NCI-H2171 treated with DMSO at 0.1 percent for 48 hours (cell line): ENCODE results near the gene UMODL1.
A peak's percentile ranks its signal among the peaks of the same experiment; 100 is the strongest.
"Not testable (repeated sequence)": the region's sequence is repeated elsewhere in the genome, so short reads cannot be mapped to it uniquely, and the experiment has no call there.

Experiments
- DNase-seq: peaks from one replicate; lab custom pipeline; 2025; lab: John Stamatoyannopoulos, UW

The UMODL1 gene

GRCh38 chr21:42112857-42113256, 41.7 kb downstream of the UMODL1 start:
- DNase-seq = no peak

- DNase-seq = no peak
Measured at GRCh38 chr21:42113926-42114409, 42.9 kb downstream of the UMODL1 start.

DNA sequence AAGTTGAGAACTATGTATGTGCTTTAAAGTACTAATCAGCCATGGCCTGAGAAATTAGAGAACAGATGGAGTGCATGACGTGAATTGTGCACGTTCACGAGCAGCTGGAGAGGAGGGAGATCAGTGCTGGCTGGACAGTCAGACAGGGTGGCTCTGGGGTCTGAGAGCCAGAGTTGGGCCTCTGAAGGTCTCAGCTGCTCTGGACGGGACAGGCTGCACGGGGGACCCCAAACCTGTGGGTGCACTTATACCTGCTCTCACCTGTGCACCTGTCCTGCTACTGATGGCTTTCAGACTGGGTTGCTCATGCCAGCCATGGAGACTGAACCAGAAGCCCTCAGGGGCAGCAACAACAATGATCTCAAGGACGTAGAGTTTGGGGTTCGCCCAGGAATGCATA, 43.5 kb downstream of the UMODL1 start:
- no peak for DNase-seq

GRCh38 chr21:42115136-42115683, 44.1 kb downstream of the UMODL1 start:
- no peak for DNase-seq

DNA sequence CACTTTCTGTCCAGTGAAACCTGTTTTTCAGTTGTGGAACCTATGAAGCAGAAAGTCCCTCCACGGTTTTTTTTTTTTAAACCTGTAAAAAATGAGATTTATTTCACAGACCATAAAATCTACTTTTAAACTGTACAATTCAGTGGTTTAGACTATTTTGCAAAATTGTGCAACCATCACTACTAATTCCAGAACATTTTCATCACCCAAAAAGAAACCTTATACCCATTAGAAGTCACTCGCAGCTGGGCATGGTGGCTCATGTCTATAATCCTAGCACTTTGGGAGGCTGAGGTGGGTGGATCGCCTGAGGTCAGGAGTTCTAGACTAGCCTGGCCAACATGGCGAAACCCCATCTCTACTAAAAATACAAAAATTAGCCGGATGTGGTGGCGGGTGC, 45.4 kb downstream of the UMODL1 start:
- not testable (repeated sequence) for DNase-seq

DNA sequence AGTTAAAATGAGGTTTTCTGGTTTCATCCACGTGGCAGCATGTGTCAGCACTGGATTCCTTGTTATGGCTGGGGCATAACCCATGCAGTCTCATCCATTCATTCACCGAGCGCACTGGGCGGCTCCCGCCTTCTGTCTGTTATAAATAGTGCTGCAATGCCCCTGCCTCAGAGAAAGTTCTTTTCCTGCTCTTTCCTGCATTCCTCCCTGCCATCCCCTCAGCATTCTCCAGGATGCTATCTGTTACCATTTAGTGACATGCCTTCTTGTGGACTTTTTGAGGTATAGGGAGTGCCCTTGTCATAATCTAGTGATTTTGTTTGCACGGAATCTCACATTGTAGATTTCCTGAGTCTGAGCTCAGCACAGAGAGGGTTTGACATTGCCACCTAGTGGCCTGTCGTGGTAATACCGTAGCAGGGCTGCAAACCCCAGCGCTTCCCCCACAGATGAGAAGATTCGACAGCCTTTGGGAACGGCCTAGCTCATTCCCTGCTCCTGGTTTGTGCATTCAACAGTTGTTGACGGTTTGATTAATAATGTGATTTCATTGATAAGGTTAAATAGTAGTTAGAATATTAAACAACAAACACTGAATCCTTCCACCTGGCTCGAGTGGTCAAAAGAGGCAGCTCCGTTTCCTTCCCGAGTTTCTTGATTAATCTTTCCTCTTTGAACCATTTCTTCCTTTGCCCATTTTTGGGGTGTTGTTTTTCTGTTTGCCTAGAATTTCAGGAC, 46.3 kb downstream of the UMODL1 start:
- peak; percentile 70 for DNase-seq

GRCh38 chr21:42117967-42118780, 47.1 kb downstream of the UMODL1 start:
- no peak for DNase-seq

DNA sequence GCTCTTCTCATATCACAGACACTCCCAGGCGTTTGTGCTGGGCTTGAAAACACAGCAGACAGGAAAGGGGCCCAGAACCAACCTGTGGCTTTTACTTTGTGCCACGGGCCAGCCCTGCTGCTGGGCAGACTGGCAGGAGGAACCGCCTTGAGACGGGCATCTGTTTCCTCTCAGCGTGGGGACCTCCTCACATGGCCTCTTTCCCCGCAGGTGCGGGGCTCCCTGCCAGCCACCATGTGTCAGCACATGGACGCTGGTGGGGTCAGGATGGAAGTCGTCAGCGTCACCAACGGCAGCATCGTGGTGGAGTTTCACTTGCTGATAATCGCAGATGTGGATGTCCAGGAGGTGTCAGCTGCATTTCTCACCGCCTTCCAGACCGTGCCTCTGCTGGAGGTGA, 47.8 kb downstream of the UMODL1 start:
- DNase-seq = no peak

DNA sequence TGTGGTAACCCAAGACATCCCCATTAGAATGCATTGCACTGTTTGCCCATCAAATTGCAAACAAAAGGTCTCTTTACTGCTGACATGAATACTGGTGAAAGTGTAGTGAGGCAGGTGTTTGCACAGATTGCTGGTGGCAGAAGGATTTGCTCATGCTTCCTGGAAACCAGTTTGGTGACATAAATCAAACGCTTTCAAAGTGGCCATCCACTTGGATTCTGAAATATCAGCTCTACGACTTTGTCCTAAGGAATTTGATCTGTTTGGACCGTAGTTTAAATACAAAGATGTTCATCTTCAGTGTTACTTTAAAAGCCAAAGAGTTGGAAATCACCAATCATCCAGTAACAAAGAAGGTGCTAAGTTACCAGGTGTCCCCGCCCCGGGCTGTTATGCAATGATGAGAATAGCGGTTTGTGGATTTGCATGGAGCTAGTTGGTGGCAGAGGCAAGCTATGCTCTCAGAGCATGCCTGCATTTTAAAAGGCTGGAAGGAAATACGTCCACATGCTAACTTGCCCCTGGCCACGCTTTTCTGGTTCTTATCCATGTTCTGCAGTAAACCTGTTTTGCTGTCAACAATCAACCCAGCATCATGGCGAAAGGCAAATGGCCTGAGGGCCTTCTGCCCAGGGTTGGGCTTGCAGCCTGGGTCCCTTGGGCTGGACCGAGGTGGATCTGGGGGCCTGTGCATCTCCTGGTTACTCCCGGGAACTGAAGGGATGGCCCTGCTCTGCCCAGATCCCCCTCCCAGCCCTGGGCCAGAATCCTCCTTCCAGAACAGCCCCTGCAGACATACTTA, 49.2 kb downstream of the UMODL1 start:
- DNase-seq = peak; percentile 90

- no peak for DNase-seq
Measured at GRCh38 chr21:42120903-42121535, 49.9 kb downstream of the UMODL1 start.

- no peak for DNase-seq
Measured at GRCh38 chr21:42121794-42122193, 50.7 kb downstream of the UMODL1 start.

GRCh38 chr21:42122398-42122797, 51.3 kb downstream of the UMODL1 start:
- DNase-seq = no peak

DNA sequence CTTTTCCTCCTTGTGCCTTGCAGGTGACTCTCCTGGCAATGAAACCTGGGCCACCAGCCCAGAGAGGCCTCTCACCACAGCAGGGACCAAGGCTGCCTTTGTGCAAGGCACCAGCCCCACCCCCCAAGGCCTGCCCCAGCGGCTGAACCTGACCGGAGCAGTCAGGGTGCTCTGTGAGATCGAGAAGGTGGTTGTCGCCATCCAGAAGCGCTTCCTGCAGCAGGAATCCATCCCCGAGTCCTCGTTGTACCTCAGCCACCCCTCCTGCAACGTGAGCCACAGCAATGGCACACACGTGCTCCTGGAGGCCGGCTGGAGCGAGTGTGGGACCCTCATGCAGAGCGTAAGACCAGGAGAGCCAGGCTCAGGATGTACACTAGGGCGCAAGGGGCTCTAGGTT, 51.7 kb downstream of the UMODL1 start:
- DNase-seq = no peak

DNA sequence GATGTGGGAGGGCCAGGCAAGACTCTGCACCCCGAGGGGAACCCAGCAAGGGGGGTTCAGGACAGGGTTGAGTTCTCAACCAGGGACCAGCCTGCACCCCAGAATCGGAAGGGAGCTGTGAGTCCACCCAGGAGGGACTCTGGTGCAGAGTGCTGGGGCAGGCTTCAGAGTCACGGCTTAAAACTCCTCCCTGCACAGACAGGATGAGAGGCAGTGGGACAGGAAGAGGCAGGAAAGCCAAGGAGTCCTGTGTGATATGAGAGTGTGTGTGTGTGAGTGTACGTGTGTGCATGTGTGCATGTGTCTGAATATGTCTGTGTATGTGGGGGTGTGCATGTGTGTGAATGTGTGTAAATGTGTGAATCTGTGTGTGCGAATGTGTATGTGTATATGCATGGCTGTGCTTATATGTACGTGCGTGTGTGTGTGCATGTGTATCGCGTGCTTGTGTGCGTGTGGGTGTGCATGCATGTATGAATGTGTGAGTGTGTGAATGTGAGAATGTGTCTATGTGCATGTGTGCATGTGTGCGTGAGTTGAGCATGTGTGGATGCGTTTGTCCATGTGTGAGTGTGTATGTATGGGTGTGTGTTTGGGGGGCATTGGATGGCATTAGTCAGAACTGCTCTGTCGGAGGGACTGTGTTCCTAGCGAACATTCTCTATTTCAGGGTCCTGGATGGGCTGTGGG, 52.2 kb downstream of the UMODL1 start:
- DNase-seq = no peak

GRCh38 chr21:42124081-42124480, 53.0 kb downstream of the UMODL1 start:
- DNase-seq = no peak

- DNase-seq = no peak
Measured at GRCh38 chr21:42124826-42125570, 53.9 kb downstream of the UMODL1 start.

DNA sequence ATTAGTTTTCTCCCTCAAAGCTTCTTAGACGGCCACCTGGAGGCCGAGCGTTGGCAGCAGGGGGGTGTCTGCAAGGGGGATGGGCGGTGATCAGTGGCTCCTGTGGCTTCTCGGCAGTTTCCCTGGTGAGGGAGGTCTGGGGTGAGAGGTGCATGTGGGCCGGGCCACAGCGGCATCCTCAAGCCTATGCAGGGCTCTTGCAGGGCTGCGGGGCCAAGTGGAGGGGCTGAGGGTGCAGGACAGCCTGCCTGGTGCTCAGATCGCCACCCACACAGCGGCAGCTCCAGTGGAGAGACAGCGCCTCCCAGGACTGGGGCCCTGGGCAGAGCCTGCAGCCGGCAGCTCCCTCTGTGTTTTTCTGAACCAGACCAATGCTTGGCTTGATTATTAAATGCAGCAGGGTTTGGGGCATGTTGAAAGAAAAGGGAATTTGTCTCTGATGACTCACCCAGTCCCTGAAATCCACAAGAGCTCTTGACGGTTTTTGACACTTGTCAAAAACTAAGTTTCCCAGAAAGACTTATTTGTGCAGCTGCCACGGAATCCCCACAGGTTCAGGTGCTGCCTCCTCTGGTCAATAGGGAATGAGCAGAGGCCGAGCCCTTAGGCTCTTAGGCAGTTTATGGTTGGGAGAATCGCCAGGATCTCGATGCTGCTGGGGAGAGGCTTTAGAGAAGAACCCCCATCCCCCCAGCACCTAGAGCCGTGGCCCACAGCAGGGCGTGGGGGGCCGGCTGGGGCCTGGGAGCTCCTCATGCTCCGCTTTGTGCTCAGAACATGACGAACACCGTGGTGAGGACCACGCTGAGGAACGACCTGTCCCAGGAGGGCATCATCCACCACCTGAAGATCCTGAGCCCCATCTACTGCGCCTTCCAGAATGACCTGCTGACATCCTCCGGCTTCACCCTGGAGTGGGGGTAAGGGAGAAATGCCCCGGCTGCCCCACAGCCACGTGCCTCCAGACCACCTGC, 54.7 kb downstream of the UMODL1 start:
- no peak for DNase-seq

GRCh38 chr21:42127164-42128150, 56.3 kb downstream of the UMODL1 start:
- DNase-seq = no peak
